Stimulated activated CD4-positive, alpha-beta T cell treated with anti-CD3 and anti-CD28 coated beads, Interleukin-2, amount 100 ng/mL, for 4 hours (primary cell): ENCODE data around the gene LRTM2.

Experiments used
- DNase-seq: peaks from one replicate; pipeline ENCODE4 v3.0.0-alpha.2; 2020; ENCODE audit warnings: low read depth

LRTM2 gene

GRCh38 chr12:1884651-1885050 lies 64.3 kb downstream of the LRTM2 start:
- no peak for DNase-seq

DNA sequence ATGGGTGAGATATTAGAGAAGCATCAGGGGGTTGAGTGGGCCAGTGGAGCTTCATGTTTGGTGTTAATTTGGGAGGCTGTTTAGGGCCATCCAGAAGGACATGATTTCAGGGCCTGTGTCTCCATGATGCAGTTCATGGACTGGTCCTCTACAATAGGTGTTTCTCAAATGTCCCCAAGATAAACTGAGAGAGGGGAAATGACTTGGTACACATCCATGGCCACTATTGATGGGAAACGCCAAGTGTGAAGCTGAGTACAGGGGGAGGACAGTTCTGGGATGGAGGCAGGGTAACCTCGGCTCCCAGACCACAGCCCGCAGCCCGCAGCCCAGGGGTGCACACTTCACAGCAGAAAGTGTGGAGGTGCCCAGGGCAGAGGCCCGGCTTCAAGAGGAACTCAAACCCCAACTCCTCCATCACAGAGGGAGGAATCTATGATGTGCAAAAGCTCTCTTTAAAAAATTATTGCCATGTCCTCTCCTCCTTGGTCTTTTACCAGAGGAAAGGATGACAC lies 64.8 kb downstream of the LRTM2 start:
- no peak for DNase-seq

GRCh38 chr12:1885599-1886245 lies 65.4 kb downstream of the LRTM2 start:
- no peak for DNase-seq
